ENCODE measurements around the gene RPUSD1.
"Not testable (repeated sequence)": the region's sequence is repeated elsewhere in the genome, so short reads cannot be mapped to it uniquely, and the experiment has no call there.

The RPUSD1 gene

GRCh38 chr16:766820-767640 lies 21.2 kb downstream of the RPUSD1 start:
- no peak for DNase-seq

DNA sequence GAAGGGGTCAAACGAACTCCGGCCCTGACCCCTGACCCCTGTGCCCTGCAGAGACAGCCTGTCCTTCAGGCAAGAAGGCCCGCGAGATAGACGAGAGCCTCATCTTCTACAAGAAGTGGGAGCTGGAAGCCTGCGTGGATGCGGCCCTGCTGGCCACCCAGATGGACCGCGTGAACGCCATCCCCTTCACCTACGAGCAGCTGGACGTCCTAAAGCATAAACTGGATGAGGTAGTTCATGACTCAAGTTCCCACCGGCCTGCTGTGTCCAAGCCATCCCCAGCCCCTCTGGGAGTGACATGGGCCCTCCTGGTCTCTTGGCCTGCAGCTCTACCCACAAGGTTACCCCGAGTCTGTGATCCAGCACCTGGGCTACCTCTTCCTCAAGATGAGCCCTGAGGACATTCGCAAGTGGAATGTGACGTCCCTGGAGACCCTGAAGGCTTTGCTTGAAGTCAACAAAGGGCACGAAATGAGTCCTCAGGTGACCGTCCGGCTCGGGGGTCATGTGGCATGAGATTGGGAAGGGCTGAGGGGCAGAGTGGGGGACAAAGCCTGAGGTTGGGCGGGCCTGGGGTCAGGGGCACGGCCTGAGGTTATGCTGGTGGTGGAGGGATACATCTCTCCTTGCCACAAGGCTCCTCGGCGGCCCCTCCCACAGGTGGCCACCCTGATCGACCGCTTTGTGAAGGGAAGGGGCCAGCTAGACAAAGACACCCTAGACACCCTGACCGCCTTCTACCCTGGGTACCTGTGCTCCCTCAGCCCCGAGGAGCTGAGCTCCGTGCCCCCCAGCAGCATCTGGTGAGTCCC lies 22.0 kb downstream of the RPUSD1 start:
- no peak for DNase-seq

- no peak for DNase-seq
Measured at GRCh38 chr16:765488-765865, 22.7 kb downstream of the RPUSD1 start.

DNA sequence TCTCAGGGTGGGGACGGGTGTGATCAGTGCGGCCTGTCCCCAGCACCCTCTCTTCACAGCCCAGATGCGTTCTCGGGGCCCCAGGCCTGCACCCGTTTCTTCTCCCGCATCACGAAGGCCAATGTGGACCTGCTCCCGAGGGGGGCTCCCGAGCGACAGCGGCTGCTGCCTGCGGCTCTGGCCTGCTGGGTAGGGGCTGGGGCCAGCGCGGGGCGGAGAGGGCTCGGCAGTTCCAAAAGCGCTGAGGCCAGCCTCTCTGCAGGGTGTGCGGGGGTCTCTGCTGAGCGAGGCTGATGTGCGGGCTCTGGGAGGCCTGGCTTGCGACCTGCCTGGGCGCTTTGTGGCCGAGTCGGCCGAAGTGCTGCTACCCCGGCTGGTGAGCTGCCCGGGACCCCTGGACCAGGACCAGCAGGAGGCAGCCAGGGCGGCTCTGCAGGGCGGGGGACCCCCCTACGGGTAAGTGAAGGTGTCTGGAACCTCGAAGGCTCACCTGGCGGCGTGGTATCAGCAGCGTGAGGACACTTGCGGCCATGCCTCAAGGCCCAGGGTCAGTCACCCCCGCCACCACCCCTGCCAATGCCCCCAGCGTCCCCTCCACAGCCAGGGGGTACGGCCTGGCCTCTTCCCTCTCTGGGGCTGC lies 23.2 kb downstream of the RPUSD1 start:
- DNase-seq = no peak

GRCh38 chr16:764184-764750 lies 23.9 kb downstream of the RPUSD1 start:
- no peak for DNase-seq

DNA sequence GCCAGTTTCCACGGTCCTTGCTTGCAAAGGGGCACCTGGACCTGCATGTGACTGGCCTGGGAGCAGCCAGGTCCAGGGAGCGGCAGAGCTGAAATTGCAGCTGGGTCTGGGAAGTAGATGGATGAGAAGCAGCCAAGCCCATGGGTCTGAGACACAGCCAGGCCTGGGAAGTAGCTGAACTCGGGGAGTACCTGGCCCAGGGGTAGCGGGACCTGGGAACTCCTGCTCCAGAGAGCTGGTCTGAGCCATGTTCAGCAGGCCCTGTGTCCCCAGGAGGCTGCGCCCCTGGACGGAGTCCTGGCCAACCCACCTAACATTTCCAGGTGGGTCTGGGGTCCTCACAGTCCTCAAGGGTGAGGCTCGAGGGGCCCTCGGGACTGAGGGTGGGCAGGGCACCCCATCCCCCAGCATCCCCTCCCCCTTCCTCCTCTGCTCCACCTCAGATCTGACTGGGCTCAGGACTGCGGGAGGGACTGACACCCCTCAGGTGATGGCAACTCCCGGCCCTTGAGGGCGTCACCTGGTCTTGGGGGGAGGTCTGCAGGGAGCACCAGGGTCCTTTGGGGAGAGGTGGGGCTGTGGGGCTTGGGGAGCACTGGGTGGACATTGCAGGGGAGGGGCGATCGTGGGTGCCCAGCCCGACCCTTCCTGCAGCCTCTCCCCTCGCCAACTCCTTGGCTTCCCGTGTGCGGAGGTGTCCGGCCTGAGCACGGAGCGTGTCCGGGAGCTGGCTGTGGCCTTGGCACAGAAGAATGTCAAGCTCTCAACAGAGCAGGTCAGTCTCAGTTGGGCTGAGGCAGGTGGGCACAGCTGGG lies 24.6 kb downstream of the RPUSD1 start:
- no peak for DNase-seq

DNA sequence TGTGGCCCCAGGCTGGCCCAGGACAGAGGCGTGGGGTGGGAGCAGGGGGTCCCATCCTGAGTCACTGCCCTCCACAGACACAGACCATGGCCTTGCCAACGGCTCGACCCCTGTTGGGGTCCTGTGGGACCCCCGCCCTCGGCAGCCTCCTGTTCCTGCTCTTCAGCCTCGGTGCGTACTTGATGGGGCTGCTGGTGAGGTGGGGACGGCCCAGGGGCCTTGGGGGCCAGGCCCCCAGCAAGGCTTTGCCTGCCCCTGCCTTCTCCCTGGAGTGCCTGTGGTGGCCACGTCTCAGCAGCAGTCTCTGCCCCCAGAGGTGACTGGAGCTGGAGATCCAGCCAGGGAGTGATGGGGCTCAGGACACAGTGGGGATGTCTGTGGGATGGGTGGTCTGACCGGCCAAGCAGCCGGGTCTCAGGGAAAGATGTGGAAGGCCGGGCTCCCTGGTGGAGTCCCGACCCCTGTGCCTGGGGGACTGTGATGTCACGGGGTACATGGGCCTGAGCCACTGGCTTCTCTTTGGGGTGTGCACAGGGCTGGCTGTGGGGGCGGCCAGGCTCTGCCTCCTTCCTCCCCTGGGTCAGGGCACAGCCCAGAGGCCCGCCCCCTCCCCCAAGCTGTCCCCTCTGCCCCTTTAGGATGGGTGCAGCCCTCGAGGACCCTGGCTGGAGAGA lies 25.4 kb downstream of the RPUSD1 start:
- no peak for DNase-seq

GRCh38 chr16:761625-762513 lies 26.3 kb downstream of the RPUSD1 start:
- no peak for DNase-seq

GRCh38 chr16:760545-761343 lies 27.4 kb downstream of the RPUSD1 start, which contains the start of gene MSLN:
Gene MSLN (plus strand): TSS chr16:760734. CDS start chr16:762681, 1,947 bp downstream.
- DNase-seq = peak; percentile 52

DNA sequence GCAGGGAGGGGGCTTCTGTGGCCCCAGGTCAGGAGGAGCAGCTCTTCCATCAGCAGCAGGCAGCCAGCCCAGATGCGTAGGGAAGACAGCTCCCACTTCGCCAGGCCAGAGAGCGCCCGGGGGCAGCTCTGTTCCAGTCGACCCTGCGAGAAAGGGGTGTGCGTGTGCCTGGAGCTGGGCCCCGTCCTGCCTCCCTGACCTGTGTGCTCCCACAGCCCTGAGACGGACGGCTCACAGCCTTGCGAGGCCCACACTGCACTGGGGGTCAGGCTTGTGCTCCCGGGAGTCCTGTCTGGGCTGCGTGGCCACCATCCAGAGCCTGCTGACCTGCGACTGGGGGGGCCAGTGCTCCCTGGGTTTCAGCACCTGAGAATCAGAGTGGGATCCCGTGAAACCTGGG lies 28.1 kb downstream of the RPUSD1 start:
- no peak for DNase-seq

DNA sequence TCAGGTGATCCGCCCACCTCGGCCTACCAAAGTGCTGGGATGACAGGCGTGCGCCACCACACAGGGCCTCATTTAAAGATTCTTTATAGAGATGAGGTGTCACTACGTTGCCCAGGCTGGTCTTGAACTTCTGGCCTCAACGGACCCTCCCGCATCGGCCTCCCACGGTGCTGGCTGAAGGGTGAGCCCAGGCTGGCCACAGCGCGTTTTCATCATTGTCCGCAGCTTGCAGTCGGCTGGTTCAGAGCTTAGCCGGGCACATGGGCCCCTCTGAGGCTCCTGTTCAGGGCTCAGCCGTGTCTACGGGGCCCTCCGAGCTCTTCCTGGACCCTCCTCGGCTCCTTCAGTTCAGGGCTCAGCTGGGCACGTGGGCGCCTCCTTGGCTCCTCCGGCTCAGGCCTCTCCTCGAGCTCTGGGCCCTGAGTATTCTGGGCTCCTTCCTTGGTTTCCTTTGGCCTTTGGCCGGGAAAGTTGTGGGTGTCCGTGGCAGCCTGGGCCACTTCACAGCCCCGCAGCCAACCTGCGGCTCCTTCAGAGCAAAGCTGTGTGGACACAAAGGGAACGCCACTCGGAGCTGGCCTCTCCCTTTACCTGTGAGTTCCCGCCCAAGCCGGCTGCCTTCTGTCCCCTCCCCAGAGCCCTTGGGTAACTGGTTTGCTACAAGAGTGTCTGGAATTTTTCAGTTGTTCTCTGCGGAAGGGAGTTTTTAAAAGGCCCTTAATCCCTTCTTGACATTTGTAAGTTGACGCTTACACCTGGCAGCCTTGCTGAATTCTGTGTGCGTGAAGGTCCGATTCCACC lies 28.9 kb downstream of the RPUSD1 start:
- DNase-seq = no peak

- DNase-seq = no peak
Measured at GRCh38 chr16:756428-756827, 31.8 kb downstream of the RPUSD1 start.

GRCh38 chr16:754656-755055 lies 33.5 kb downstream of the RPUSD1 start:
- DNase-seq = no peak

DNA sequence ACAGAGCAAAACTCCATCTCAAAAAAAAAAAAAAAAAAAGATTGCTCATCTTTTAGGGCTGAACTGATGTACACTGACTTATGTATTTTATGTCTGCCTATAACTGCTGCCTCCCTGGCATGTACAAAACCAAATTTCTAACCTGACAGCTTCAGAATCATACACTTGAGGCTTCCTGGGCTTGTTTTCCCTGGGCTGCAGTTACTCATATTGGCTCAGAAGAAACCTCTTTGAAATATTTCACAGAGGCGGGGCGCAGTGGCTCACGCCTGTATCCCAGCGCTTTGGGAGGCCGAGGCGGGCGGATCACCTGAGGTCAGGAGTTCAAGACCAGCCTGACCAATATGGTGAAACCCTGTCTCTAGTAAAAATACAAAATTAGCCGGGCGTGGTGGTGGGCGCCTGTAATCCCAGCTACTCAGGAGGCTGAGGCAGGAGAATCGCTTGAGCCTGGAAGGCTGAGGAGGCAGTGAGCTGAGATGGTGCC lies 34.0 kb downstream of the RPUSD1 start:
- DNase-seq = not testable (repeated sequence)

DNA sequence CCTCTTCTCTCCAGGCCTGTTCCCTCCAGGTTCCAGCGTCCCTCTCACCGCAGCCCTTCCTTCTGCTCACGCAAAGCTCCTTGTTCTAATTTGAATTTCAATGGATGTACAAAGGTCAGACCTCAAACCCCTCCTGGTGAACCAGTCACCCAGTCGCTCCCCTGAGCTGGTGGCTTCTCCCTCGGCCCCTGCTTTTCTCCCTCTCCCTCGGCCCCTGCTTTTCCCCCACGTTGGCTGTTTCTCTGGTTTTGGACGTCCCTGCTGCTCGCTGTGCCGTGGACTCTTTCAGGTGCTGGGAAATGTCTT lies 36.2 kb downstream of the RPUSD1 start:
- no peak for DNase-seq

GRCh38 chr16:751152-752006 lies 36.8 kb downstream of the RPUSD1 start:
- DNase-seq = no peak

DNA sequence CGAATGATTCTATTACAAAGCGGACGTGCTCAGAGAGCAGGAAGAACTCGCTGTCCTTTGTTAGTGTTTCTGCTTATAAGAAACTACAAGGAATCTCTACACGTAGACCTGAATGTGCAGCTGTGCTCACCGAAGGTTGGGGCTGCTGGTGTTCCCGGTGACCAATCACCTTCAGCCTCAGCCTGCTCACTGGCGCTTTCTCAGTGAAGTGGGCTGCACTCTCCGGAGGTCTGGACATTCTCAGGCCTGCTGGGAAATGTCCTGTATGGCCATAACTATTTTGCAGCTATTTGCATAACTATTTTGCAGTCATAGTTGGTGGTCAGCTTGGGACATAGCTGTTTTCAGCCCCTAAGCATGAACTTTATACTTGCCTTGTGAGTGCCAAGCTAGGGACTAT lies 37.7 kb downstream of the RPUSD1 start:
- DNase-seq = no peak
